Glomerular visceral epithelial cell (primary cell): ENCODE results near the gene RSRC1.
A peak's percentile ranks its signal among the peaks of the same experiment; 100 is the strongest.
"Not testable (repeated sequence)": the region's sequence is repeated elsewhere in the genome, so short reads cannot be mapped to it uniquely, and the experiment has no call there.

Experiments
- DNase-seq: peaks from one replicate; pipeline ENCODE4 v3.0.0-alpha.2; 2016; ENCODE audit errors: extremely low spot score

Gene RSRC1

GRCh38 chr3:158329696-158330441 lies 220.0 kb downstream of the RSRC1 start:
- peak; percentile 50 for DNase-seq

- peak; percentile 49 for DNase-seq
Measured at GRCh38 chr3:158330870-158331269, 221.0 kb downstream of the RSRC1 start.

- no peak for DNase-seq
Measured at GRCh38 chr3:158333736-158334135, 223.8 kb downstream of the RSRC1 start.

- DNase-seq: no peak
Measured at GRCh38 chr3:158337110-158337509, 227.2 kb downstream of the RSRC1 start.

- DNase-seq: no peak
Measured at GRCh38 chr3:158339638-158340037, 229.7 kb downstream of the RSRC1 start.

- DNase-seq: not testable (repeated sequence)
Measured at GRCh38 chr3:158340951-158341350, 231.1 kb downstream of the RSRC1 start.

GRCh38 chr3:158347966-158348365 lies 238.1 kb downstream of the RSRC1 start:
- DNase-seq: no peak

- no peak for DNase-seq
Measured at GRCh38 chr3:158350971-158351370, 241.1 kb downstream of the RSRC1 start.

- DNase-seq: no peak
Measured at GRCh38 chr3:158352551-158352950, 242.7 kb downstream of the RSRC1 start.

GRCh38 chr3:158354713-158355112 lies 244.8 kb downstream of the RSRC1 start:
- no peak for DNase-seq

GRCh38 chr3:158355623-158356588 lies 246.0 kb downstream of the RSRC1 start:
- no peak for DNase-seq

- DNase-seq: no peak
Measured at GRCh38 chr3:158359339-158359738, 249.4 kb downstream of the RSRC1 start.

- no peak for DNase-seq
Measured at GRCh38 chr3:158360756-158361448, 251.0 kb downstream of the RSRC1 start.

- DNase-seq: no peak
Measured at GRCh38 chr3:158368271-158368670, 258.4 kb downstream of the RSRC1 start.

GRCh38 chr3:158369279-158369678 lies 259.4 kb downstream of the RSRC1 start:
- DNase-seq: peak; percentile 38

- DNase-seq: no peak
Measured at GRCh38 chr3:158379517-158379916, 269.6 kb downstream of the RSRC1 start.

- no peak for DNase-seq
Measured at GRCh38 chr3:158381262-158381868, 271.5 kb downstream of the RSRC1 start.

GRCh38 chr3:158382479-158382878 lies 272.6 kb downstream of the RSRC1 start:
- no peak for DNase-seq

GRCh38 chr3:158384019-158384418 lies 274.1 kb downstream of the RSRC1 start:
- DNase-seq: no peak

- DNase-seq: no peak
Measured at GRCh38 chr3:158395421-158395820, 285.5 kb downstream of the RSRC1 start.

GRCh38 chr3:158402590-158402989 lies 292.7 kb downstream of the RSRC1 start:
- DNase-seq: no peak

GRCh38 chr3:158403013-158403412 lies 293.1 kb downstream of the RSRC1 start:
- no peak for DNase-seq
